Activated CD8-positive, alpha-beta memory T cell treated with anti-CD3 and anti-CD28 coated beads, Interleukin-2, amount 50 U/mL, for 24 hours (primary cell): ENCODE results near the gene FGG.
"Not testable (repeated sequence)": the region's sequence is repeated elsewhere in the genome, so short reads cannot be mapped to it uniquely, and the experiment has no call there.

ENCODE experiments used
- DNase-seq: peaks from one replicate; pipeline ENCODE4 v3.0.0-alpha.2; 2020; ENCODE audit errors: extremely low read depth

The FGG gene

DNA sequence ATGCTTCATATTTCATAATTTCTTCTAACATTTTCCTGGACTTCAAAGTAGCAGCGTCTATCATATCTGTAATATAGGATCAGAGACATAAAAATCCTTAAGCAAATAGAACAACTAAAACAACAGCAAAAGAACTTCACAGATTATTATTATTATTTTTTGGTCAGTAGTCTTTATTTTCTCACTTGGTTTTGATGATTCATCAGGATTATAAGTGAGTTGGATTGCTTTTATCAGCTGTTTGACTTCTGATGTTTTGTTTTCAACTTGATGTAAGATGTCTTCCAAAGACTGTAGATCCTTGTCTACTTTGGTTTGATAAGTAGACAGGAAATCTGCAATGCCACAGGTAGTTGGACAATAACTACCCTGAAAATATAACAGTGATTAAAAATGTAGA lies 623 bp downstream of the FGG start:
- DNase-seq, result no peak

DNA sequence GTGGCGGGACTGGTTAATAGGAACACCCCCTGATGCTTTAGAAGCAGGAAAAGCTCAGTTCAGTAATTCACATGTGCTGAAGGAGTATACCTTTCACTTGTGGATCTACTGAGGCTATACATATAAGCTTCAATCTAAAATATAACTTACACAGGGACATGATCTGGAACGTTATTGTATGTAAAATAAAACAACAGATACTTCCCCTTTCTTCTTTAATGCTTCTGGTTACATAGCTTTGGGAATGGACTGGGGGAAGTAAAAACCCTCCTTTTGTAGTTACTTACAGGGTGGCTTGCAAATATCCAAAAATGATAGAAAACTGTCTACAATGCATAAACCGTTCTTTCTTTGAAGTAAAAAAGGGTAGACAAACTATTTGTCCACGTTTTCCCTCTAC lies 1.9 kb downstream of the FGG start:
- no peak for DNase-seq

DNA sequence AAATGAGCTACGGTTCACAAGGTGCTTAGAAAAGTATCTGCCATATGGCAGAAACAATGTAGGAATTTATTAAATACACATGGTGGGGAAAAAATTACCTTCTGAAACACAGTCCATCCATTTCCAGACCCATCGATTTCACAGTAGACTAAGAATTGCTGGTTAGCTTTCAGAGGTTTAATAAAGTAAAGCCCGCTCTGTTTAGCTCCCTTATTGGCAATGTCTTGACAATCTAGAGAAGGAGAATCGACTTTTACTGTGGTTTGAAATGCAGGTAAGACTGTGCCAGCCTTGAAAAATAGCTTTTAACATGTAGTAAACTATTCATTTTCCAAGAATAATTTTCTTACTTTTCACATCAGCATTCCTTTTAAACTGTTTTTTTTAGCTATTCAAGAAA lies 2.9 kb downstream of the FGG start:
- no peak for DNase-seq

DNA sequence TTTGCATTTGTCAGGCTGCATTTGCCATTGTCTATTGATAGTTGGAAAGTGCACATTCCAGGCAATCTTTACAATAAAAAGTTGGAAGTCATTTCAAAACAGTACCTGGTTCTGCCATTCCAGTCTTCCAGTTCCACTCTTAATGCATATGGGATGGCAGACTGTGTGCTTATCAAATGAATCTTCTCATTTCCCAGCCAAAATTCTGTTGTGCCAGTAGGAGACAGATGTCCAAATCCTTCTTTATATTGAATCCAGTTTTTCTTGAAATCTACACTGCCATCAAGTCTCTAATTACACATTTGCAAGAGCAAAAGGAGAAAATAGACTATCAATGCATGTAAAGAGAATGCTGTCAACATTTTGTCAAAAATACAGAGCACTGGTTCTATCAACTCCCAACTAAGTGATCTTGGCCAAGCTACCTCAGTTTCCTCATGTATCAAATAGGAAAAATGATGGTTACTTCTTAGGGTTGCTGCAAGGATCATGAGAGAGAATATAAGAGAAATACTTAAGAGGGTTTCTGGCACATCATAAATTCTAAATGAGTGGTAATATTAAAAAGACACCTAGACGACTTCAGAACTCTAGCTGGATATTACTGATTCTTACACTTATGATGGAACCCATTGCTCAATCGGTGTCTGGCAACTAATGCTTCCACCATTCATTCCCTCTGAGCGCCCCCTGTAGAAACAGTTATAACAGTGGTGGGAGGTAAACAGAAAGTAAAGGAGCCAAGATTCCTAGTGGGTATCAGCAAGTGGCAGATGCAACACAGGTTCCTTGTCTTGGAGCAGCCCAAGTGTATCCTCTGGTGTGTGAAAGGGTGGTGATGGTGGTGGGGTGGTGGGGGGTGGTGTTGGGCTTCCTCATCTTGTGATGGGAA lies 3.8 kb downstream of the FGG start:
- DNase-seq, result no peak

DNA sequence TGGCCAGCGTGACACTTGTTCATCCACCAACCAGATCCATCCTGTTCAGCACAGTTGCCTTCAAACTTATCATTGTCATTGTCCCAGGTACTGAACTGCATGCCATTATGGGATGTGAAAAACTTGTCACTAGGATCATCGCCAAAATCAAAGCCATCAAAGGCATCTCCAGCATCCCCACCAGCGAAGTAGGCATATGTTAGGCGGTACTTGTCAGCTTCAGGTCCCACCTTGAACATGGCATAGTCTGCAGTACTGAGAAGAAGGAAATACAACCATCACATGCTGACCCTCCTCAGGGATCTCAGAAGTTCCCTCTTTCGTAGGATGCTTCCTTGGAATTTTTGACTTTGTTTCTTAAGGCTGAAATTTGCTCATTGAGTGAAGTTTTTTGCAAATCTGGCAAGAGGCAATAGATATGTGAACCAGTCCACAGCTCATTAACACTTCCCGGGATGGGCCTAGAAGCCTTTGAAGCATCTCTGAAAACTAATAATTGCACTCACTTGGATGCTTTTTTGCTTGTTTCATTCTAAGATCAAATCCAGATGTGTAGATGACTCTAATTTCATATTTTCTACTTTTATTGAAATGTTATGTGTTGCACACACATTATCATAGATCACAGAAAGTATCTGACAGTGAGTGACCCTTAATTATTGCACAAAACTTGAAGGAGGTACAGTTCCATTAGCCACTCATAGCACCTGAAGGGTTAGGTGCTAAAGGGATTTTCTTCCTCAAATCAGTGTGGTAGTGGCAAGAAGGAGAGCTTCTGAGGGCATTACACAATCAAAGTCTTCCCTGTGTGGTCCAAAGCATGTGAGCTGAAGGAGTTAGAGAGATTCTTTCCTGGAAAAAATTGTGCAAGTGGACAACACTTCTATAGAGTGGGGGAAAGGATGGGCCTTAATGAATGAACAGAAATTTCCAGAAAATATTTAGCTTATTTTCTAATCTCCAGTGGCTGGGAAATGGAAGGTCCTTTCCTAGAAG lies 5.4 kb downstream of the FGG start:
- DNase-seq, result no peak

DNA sequence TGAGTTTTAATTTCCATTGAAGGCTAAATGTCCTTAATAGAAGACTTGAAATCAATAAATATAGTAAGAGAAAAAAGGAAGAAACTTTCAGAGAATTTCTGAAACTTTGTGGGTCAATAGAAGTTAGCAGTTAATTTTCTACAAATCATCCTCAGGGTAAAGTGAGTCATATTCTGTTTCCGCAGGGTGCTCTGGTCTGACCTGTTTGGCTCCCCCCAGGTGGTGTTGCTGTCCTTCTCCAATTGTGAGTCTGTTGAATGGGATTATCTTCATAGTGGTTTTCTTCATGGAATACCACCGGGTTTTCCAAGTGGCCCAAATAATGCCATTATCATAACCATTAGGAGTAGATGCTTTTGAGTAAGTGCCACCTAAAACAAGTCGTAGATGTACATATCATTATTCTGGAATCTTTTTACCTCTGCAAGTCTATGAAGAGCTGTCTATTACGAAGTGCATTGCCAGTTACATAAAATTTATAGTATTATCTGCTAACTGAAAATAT lies 7.7 kb downstream of the FGG start:
- DNase-seq, result no peak

DNA sequence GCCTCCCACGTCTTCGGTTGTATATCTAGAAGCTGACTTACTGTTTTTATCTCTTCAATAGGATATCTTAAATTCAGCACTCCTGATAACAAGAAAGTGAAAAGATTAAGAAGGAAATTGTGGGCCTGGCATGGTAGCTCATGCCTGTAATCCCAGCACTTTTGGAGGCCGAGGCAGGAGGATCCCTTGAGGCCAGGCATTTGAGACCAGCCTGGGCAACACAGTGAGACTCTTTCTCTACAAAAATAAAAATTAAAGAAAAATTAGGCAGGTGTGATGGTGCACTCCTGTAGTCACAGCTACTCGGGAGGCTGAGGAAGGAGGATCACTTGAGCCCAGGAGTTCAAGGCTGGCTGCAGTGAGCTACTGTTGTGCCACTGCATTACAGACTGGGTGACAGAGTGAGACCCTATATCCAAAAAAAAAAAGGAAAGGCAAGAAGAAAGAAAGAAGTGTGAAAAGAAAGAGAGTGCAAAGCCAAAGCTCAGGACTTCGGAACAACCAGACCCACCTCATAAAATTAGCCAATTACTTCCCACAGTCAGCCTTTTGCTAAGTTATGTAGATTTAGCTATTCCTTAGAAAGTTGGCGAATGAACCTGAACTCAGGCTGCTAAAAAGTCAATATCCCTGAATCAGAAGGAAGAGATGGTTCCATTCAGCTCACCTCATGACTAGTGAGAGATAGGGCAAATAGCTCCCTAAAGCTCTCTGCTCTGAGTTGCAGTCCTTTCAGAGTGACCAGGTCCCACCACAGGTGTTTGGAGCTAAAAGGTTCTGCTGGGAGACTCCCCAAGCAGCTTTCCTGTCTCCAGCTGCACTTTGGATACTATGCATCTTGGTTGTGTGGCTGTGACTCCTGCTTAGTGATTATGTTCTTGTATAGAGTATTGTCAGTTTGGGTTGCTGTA lies 9.2 kb downstream of the FGG start:
- DNase-seq, result no peak

DNA sequence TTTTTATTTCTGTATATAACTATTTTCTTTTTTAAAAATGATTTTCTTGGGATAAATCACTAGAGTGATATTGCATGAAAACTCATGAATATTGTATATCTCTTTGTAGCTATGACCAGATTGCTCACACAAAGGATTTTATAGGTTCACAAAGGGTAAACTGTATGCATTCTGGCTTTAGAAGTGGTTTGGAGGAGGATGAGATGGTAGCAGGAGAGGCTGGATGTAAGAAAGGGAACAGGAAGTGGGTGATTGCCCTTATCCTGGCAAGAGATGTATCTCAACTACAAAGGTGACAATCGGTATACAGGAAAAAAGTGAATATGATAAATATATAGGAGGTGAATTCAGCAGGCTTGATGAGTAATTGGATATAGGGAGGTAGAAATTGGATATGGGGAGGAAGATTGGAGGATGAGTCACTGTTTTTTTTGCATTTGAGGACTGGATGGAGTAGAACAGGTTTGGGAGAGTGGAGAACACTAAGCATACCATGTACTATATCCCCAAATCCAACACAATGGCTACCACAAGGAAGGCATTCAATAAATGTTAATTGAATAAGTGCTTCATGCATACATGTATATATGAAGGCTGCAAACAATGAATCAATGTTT lies 9.9 kb downstream of the FGG start:
- no peak for DNase-seq

DNA sequence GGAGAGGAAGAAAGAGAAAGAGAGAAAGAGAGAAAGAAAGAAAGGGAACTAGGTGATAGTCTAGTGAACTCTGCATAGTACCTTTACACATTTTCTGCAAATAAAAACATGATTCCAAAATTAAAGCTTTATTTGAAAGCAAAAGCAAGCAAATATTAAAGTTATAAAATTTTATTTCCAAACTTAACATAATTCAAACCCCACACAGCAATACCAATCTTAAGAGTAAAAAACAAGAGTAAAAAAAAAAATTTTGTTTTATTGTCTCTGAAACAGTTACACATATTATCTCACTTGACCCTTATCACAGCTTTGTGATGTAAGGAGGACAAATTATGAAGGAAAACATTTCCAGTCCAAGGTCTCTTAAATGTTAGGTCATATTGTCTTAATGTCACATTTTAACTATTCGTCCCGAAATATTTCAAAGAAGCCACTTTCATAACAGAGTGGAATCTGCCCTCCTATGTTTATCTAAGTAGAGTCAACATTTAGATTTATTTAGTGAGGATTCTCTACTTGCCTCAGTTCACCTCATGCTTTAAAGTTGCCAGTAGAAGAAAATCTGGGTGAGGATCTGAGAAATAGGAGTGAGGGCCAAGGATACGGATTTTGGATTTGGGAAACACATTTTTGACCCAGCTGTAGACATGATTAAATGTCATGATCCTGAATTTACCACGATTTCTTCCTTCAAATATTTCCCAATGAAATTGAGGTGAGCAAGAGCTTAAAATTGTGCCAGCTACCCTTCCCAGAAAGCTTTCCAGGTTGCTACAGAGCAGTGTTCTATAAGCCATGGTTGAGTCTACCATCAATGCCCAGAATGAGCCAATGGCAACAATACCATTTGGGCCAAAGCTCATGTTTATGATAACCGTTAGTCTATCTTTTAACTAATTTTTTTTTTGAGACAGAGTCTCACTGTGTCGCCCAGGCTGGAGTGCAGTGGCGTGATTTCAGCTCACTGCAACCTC lies 14.4 kb downstream of the FGG start:
- DNase-seq, result no peak

DNA sequence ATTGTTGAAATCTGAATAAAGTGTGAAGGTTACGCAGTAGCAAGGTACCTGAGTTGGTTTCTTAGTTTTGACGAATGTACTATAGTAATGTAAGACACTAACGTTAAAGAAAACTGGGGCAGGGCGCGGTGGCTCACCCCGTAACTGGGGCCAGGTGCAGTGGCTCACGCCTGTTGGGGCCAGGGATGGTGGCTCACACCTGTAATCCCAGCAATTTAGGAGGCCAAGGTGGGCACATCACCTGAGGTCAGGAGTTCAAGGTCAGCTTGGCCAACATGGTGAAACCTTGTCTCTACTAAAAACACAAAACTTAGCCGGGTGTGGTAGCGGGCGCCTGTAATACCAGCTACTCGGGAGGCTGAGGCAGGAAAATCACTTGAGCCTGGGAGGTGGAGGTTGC lies 15.2 kb downstream of the FGG start:
- DNase-seq, result not testable (repeated sequence)

DNA sequence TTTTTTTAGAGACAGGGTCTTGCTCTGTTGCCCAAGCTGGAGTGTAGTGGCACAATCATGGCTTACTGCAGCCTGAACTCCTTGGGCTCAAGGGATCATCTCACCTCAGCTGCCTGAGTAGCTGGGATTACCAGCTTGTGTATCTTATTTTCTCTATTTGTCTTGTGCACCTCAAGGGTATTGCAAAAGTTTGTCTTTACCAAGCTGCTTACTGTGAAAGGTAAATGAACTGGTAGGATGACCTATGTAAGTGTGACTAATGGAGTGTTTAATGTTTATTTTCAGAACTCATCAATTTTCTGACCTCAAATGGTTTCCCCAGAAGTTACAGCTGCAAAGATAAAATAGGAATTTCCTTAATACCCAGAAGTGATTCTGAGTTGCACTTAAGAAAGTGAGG lies 16.6 kb downstream of the FGG start:
- DNase-seq, result no peak

DNA sequence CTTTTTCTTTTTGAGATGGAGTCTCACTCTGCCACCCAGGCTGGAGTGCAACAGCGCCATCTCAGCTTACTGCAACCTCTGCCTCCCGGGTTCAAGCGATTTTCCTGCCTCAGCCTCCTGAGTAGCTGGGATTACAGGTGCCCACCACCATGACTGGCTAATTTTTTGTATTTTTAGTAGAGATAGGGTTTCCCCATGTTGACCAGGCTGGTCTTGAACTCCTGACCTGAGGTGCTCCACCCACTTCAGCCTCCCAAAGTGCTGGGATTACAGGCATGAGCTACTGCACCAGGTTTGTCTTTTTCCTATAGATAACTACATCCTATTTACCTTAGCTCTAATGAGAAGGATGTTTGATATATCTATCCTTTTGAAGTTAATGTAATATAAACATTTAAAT lies 18.1 kb downstream of the FGG start:
- DNase-seq, result not testable (repeated sequence)

DNA sequence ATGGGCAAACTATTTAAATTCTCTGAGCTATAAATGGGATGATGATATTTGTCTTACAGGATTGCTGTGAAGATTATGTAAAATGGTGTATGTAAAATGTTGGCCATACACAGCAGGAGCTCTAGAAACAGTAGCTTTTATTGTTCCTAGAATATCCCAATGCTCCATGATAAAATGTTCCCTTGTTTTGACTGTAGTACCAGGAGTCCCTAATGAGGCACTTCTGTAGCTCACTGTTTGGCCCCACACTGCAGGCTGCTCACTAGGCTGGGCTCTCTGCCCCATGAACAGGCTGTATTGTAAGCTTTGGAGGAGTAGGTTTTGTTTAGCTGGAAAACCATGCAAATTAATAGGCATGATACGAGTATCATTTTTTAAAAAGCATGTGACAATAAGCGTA lies 18.6 kb downstream of the FGG start:
- no peak for DNase-seq

DNA sequence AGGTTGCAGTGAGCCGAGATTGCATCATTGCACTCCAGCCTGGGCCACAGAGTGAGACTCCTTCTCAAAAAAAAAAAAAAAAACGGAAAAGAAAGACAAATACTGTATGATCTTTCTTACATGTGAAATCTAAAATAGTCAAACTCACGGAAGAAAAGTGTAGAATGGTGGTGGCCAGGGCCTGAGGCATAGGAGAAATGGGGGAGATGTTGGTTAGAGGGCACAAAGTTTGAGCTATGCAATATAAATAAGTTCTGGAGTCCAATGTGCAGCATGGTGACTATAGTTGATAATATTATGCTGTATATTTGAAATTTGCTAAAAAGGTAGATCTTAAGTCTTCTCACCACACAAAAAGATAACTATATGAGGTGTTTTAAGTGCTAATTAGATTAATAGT lies 20.6 kb downstream of the FGG start:
- DNase-seq, result no peak

DNA sequence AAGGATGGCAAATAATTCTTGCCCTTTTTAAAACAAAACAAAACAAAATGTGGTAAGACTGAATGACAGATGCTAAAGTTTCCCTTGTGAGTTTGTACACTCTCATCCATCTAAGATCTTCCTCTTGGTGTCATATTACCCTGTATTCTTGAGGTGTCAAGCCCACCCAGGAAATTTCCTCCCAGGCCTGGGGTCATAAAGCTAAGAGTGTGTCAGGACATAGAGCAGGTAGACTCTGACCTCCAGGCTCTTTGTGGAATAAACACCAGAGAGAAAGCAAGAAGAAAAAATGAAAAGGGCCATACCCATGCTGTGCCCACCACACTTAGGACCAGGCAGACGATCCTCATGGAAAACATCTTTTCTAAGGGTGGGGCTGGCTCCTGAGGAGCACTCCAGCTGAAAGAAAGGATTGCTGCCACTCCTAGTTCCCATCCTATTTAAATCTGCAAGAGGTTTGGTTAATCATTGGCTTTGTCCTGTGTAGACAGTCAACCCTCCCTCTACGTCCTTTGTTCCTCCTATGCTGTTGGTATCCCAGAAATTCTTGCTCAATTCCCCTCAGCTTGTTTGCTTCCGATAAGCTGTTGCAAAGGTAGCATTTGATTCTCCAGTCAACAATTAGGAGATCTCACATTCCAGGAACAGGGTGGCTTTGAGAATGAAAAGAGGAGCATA lies 22.0 kb downstream of the FGG start, which contains the start of gene FGA:
Gene FGA, minus strand, starts transcription at position 414 of the 678 bp plus-strand sequence. Its CDS starts 55 bp downstream, at position 359.
- no peak for DNase-seq

DNA sequence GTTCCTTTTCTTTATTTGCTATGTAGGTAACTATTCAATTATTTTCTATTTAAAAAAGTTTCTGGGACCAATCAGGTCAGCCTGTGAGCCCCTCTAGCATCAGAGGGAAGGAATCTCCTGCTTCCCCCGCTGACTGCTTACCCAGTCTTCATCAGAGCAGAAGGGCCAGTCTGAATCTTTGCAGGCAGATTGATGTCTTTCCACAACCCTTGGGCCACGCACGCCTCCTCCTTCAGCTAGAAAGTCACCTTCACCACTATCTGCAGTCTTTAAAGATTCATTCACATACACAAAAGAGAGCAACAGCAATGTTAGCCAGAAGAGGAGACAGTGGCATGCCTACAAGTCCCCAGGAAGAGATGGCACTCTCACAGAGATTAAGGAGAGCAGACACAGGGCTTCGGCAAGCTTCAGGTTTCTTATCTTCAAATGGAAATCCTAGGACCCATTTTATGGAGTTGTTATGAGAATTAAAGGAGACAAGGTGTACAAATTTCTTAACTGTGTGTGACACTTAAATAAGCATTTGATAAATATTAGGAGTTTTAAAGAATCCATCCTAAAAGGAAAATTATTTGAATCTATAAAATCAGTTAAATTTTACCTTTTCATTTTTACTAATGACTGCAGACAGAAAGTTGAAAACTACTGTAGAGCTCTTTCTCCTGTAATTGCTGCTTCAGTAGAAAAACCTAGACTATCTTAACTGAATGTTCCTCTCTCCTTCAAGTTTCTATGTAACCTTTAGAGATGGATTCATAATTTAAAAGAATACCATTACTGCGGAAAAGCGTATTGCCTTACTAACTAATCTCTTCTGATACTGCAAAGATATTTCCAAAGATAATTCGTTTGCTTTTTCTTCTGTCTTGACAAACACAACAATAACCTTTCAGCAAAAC lies 22.9 kb downstream of the FGG start:
- DNase-seq, result no peak

DNA sequence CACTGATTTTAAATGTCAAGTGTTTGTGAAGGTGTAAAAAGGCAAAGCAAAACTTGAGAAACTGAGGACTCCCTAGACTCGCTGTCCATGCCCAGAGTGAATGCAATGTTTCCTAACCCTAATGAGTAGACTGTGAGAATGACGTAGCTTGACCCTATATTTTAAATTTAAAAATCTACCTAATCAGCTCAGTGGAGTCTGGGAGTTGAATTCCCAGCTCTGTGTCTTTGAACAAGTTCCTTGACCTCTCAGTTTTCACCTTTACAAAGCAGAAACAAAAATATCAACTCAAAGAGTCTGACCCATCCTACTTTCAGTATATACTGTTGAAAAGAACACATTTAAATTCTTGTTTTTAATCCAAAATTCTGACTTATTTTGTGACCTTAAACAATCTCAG lies 24.3 kb downstream of the FGG start:
- DNase-seq, result no peak
